ENCODE measurements around the gene ASF1B. TPM values are rescaled to one million over a fixed set of nuclear protein-coding genes. Genes with fewer than 3 reads are reported as not detected.

ASF1B gene
- total RNA-seq, 2 experiments from 2014 or later, result 93.5 to 94.8 TPM

DNA sequence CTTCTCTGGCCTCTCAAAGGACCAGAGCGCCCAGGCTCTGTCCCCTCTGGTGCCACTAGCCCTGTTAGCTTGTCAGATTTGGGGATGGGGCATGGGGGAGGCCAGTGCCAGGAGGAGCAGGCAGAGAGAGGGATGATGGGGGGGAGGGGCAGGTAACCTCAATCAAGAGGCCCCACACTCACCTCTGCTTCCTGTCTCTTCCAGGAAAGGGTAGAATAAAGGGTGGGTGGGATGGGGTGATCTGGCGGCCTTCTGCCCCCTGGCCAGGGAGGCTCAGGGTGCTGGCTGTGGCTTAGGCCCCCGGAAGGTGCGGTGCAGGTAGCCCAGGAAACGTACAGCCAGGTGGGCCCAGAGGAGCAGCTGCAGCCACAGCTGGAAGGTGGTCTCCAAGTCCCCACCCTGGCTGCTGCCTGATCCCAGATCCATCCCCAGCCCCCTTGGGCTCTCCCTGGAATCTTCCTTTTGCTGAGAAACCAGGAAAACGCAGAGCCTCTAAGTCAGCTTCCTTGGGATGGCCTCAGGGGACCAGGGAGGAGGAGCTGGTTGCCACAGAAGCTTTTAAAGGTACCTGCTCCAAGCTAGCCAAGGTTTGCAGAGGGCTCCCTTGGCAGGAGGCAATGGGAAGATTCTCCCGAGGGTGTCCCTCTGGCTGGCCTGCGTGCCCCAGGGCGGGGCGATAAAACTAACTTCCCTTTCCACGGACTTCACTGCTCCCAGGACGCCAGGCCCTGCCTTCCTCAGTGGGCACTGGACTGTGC, 24.2 kb downstream of the ASF1B start:
- no peaks in the 10 kb centered on the region for H3K36me3 Mint-ChIP-seq (ENCODE audit: low read depth)
- H3K4me3 Mint-ChIP-seq, result no peak overlapping the region
- H3K27ac Mint-ChIP-seq, result no peak overlapping the region
- H3K27me3 Mint-ChIP-seq, result no peaks in the 10 kb centered on the region
- no peak for DNase-seq
- no peaks in the 10 kb centered on the region for H3K9me3 Mint-ChIP-seq
- peaks cover 40% of the 10 kb centered on the region for H3K4me1 Mint-ChIP-seq
- POLR2A ChIA-PET, result interaction anchor here (1.2 kb wide), 1 partner anchor 24 kb away, joined by 4 read pairs; the partner anchor contains the start of gene ASF1B
- CTCF ChIA-PET, result interaction anchor here (0.5 to 0.6 kb wide), 2 partner anchors 209 to 1385 kb away, joined by 3 to 4 read pairs; no protein-coding TSS in a partner anchor

DNA sequence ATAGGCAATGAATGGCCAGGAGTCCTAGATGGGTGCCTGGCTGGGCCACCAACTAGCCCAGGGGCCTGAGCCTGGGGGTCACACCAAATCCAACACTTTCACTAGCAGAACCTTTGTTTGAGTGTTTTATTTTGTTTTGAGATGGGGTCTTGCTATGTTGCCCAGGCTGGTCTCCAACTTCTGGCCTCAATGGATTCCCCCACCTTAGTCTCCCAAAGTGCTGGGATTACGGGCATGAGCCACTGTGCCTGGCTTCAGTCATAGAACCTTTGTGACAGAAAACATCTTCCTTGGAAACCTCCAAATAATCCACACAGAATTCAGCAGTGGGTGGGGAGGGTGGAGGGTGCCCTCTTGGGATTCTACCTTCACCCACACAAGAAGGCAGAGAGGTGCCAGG, 24.9 kb downstream of the ASF1B start:
- Mint-ChIP-seq H3K4me3 (no peak overlapping the region), H3K27me3 (no peaks in the 10 kb centered on the region), H3K9me3 (no peaks in the 10 kb centered on the region), H3K4me1 (peaks cover 37% of the 10 kb centered on the region), H3K36me3 (ENCODE audit: low read depth) (no peaks in the 10 kb centered on the region), H3K27ac (no peak overlapping the region)
- DNase-seq, result no peak
- CTCF ChIA-PET, result no interaction called here
- POLR2A ChIA-PET, result no interaction called here

DNA sequence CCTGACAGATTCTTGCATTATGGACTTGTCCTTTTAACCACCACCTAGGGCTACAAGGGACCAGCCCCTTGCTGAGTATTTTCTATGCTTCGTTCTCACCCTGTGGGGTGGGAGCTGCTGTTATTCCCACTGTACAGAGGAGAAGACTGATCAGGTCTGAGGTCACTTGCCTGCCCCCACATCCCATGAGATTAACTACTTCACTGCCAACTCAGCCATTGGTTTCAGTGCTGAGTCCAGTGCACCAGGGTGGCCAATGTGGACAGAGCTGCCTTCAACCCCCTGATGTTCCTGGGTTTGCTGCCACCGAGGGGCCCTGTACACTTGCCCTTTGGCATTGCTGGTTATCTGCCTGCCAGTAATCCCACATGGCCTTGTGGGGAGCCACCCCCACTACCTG, 25.7 kb downstream of the ASF1B start:
- H3K4me1 Mint-ChIP-seq, result peaks cover 28% of the 10 kb centered on the region
- H3K27me3 Mint-ChIP-seq, result no peaks in the 10 kb centered on the region
- no peak for DNase-seq
- CTCF ChIA-PET, result interaction anchor here (0.7 kb wide), 1 partner anchor 26 kb away, joined by 3 read pairs; no protein-coding TSS in a partner anchor
- H3K27ac Mint-ChIP-seq, result no peak overlapping the region
- no peaks in the 10 kb centered on the region for H3K36me3 Mint-ChIP-seq (ENCODE audit: low read depth)
- POLR2A ChIA-PET, result no interaction called here
- no peaks in the 10 kb centered on the region for H3K9me3 Mint-ChIP-seq
- no peak overlapping the region for H3K4me3 Mint-ChIP-seq

DNA sequence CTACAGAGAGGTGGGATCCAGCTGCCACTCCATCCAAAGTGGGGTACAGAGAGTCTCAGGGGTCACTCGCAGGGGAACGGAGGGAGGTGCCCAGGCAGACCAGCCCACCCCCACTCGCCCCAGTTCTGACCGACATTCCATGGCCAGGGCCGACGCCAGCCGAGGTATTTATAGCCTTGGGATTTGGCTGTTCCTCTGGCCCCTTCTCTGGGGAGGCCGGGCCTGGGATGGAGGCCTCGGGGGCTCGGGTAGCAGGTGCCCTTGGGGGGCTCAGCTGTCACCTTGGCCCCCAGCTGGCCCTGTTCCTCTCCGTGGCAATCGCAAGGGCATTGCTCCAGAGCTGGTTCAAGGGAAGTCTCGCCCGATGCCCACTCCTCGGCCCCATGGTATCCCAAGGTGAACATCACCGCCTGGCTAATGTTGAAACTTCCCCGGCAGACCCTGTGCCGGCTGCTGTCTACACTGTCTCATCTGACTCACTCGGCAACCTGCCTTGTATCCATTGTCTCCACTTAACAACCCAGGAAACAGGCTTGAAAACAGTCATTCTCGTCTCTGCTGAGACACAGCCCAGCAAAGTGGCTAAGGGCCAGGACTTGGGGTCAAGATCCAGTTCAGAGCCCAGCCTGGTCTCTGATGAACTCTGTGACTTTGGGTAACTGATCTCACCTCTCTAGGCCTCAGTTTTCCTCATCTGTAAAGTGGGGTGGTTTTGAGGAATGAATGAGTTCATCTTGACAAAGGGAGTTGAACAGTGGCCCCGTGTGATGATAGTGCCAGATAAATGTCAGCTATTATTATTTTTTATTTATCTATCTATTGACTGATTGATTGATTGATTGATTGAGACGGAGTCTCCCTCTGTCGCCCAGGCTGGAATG, 28.6 kb downstream of the ASF1B start:
- Mint-ChIP-seq H3K27ac (no peak overlapping the region), H3K4me1 (peaks cover 8% of the 10 kb centered on the region), H3K27me3 (no peaks in the 10 kb centered on the region), H3K4me3 (no peak overlapping the region), H3K36me3 (ENCODE audit: low read depth) (no peaks in the 10 kb centered on the region), H3K9me3 (no peaks in the 10 kb centered on the region)
- POLR2A ChIA-PET, result no interaction called here
- DNase-seq, result no peak
- CTCF ChIA-PET, result interaction anchor here (0.6 to 1.1 kb wide), 2 partner anchors 29 to 1197 kb away, joined by 3 to 5 read pairs; partner anchors contain the start of gene ASF1B

DNA sequence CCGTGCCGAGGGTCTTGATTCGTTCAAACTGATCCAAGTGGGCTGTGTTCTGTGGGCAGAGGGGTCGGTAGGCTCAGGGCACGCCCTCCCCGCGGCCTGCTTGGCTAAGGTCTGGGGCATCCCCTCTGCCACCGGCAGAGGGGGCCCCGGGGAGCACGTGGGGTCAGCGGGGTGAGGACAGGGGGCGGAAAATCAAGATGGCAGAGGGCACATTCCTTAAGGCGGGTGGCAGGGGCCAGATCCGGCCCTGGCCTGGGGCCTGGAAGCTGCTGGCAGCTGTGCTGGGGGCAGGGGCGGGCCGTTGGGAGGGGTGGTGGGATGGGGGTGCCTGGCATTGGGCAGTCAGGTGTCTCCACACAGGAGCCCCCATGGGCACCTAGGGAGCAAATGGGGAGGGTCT, 29.5 kb downstream of the ASF1B start:
- ChIA-PET POLR2A (no interaction called here), CTCF (no interaction called here)
- Mint-ChIP-seq H3K4me3 (no peak overlapping the region), H3K4me1 (peaks cover 6% of the 10 kb centered on the region), H3K9me3 (no peaks in the 10 kb centered on the region), H3K27ac (no peak overlapping the region), H3K36me3 (ENCODE audit: low read depth) (no peaks in the 10 kb centered on the region), H3K27me3 (no peaks in the 10 kb centered on the region)
- DNase-seq, result no peak

DNA sequence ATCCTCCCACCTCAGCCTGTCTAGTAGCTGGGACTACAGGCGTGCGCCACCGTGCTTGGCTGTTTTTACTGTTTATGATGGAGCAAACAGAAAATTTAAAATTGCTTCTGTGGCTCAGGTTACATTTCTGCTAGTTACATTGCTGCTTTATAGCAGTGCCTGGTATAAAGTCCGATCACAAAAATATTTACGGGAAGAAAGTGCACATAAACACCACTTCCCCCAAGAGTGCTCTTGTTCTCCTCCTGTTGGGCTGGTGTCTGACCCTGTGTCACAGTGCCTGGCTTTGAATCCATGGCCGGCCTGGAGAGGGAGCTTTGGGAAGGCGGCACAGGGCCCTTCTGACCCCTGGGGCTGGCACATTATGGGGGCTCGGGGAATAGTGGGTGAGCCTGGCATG, 30.7 kb downstream of the ASF1B start:
- POLR2A ChIA-PET, result interaction anchor here (0.7 kb wide), 1 partner anchor 31 kb away, joined by 3 read pairs; the partner anchor contains the start of gene ASF1B
- H3K36me3 Mint-ChIP-seq (ENCODE audit: low read depth), result no peaks in the 10 kb centered on the region
- peak overlapping the region; percentile 35 for H3K27ac Mint-ChIP-seq
- DNase-seq, result no peak
- peaks cover 3% of the 10 kb centered on the region for H3K4me1 Mint-ChIP-seq
- H3K4me3 Mint-ChIP-seq, result no peak overlapping the region
- no peaks in the 10 kb centered on the region for H3K9me3 Mint-ChIP-seq
- CTCF ChIA-PET, result no interaction called here
- no peaks in the 10 kb centered on the region for H3K27me3 Mint-ChIP-seq

DNA sequence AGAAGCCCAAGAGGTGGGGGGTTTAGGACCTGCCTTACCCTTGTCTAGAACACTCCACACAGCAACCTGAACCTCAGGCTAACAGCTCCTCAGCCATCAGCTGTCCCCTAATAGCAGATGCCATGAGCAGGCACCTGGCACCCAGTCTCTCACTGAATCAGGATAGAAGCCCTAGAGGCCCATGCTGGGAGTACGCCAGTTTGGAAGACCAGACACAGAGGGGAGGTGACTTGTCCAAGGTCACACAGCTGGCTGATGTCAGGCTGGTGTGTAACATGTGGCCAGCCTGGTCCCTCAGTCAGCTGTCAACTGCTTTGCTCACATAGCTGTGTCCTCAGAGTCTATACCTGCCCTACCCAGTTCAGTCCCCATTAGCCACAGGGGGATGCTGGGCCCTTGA, 33.1 kb downstream of the ASF1B start:
- DNase-seq, result no peak
- H3K27ac Mint-ChIP-seq, result no peak overlapping the region
- POLR2A ChIA-PET, result interaction anchor here (0.8 to 1.2 kb wide), 3 partner anchors 12 to 221 kb away, joined by 3 to 6 read pairs (median 4); no protein-coding TSS in a partner anchor
- H3K9me3 Mint-ChIP-seq, result no peaks in the 10 kb centered on the region
- peaks cover 3% of the 10 kb centered on the region for H3K4me1 Mint-ChIP-seq
- H3K27me3 Mint-ChIP-seq, result no peaks in the 10 kb centered on the region
- H3K36me3 Mint-ChIP-seq (ENCODE audit: low read depth), result no peaks in the 10 kb centered on the region
- H3K4me3 Mint-ChIP-seq, result no peak overlapping the region
- CTCF ChIA-PET, result interaction anchor here (0.7 to 1.2 kb wide), 3 partner anchors 31 to 38 kb away, joined by 3 to 4 read pairs (median 3); partner anchors contain the start of genes ASF1B and MISP3

DNA sequence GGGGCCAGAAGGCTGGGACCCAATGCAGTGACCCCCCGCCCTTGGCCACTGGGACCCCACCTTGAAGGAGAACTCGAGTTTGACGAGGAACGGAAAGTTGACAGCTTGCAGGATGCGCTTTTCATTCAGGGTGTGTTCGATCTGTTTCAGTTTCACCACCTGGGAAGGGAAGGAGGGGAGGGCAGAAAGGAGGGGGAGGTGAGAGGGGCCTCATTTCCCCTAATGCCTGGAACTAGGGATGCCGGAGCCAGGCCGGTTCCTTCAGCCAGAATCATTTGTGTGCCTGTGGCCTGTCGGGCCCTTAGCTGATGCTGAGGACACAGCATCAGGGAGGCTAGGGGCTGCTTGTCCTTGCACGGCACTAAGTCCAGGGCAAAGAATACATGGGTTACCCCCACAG, 33.6 kb downstream of the ASF1B start:
- H3K9me3 Mint-ChIP-seq, result no peaks in the 10 kb centered on the region
- POLR2A ChIA-PET, result interaction anchor here (0.8 to 1.2 kb wide), 3 partner anchors 11 to 220 kb away, joined by 3 to 6 read pairs (median 4); no protein-coding TSS in a partner anchor
- peaks cover 3% of the 10 kb centered on the region for H3K4me1 Mint-ChIP-seq
- no peak overlapping the region for H3K4me3 Mint-ChIP-seq
- no peaks in the 10 kb centered on the region for H3K27me3 Mint-ChIP-seq
- H3K36me3 Mint-ChIP-seq (ENCODE audit: low read depth), result no peaks in the 10 kb centered on the region
- CTCF ChIA-PET, result interaction anchor here (0.6 to 1.5 kb wide), 3 partner anchors 12 to 119 kb away, joined by 3 to 4 read pairs (median 4); partner anchors contain the start of gene MISP3
- DNase-seq, result no peak
- no peak overlapping the region for H3K27ac Mint-ChIP-seq

DNA sequence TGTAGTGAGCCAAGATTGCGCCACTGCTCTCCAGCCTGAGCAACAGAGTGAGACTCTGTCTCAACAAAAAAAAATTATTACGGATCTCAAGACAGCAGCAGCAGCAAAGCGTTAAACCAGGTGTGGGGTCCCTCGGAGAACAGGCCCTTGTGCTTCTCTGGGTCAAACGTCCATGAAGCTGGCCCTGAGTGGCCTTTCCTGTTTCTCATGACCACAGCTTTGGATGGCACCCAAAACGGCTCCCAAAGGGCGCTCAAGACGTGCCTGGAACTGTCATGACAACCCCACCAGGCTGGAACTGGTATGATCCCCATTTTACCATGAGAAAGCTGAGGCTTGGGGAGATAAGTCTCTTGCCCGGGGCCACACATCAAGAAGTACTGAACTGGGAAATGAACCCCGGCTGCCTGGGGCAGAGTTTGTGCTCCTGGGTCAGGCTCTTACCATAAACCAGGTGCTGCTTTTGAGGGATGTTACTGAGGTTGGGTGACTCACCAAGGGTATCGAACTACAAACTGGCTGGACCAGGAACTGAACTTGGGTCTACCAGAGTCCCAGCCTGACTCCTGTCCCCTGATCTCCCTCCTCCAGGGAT, 34.2 kb downstream of the ASF1B start:
- CTCF ChIA-PET, result interaction anchor here (0.6 to 1.5 kb wide), 2 partner anchors 13 to 120 kb away, joined by 3 to 4 read pairs; no protein-coding TSS in a partner anchor
- Mint-ChIP-seq H3K9me3 (no peaks in the 10 kb centered on the region), H3K4me1 (peaks cover 3% of the 10 kb centered on the region), H3K36me3 (ENCODE audit: low read depth) (peaks cover 1% of the 10 kb centered on the region), H3K4me3 (no peak overlapping the region), H3K27me3 (no peaks in the 10 kb centered on the region), H3K27ac (no peak overlapping the region)
- POLR2A ChIA-PET, result interaction anchor here (0.8 kb wide), 1 partner anchor 220 kb away, joined by 4 read pairs; no protein-coding TSS in a partner anchor
- no peak for DNase-seq

DNA sequence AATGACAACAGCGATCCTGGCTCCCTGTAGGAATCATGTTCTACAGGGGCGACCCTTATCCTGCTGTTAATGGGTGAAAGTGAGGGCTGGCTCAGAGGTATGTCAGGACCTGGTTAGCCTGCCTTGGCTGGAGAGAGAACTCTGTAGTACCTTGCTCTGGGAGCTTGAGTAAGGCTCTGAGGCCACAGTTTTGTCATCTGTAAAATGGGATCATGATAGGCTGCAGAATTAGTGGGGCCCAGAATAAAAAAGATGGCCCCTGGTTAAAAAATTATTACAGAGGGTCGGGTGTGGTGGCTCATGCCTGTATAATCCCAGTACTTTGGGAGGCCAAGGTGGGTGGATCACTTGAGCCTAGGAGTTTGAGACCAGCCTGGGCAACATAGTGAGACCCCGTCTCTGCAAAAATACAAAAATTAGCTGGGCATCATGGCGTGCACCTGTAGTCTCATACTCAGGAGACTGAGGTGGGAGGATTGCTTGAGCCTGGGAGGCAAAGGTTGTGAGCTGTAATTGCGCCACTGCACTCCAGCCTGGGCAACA, 35.3 kb downstream of the ASF1B start:
- peaks cover 3% of the 10 kb centered on the region for H3K4me1 Mint-ChIP-seq
- peaks cover 9% of the 10 kb centered on the region for H3K36me3 Mint-ChIP-seq (ENCODE audit: low read depth)
- DNase-seq, result no peak
- no peaks in the 10 kb centered on the region for H3K27me3 Mint-ChIP-seq
- no peaks in the 10 kb centered on the region for H3K9me3 Mint-ChIP-seq
- no peak overlapping the region for H3K27ac Mint-ChIP-seq
- CTCF ChIA-PET, result no interaction called here
- no peak overlapping the region for H3K4me3 Mint-ChIP-seq
- POLR2A ChIA-PET, result no interaction called here

DNA sequence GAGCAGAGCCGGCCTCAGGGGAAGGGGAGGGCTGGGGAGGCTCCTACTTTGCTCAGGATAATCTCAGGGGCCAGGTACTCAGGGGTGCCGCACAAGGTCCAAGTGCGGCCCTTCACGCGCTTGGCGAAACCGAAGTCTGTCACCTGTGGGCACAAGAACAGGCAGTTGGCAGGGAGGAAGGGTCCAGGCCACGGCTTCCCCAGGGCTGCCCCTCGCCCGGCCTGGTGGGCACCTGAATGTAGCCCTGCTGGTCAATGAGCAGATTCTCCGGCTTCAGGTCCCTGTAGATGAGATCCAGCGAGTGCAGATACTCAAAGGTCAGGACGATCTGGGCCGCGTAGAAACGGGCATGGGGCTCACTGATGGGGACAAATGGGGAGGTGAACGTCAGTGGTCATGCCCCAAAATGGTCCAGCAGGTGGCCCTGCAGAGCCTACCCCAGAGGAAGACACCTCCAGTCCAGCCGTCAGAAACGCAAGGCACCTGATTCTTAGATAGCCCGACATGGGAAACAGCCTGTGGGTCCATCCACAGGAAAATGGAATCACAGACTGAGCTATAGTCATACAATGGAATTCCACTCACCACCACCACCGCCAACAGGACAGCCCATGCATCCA, 38.7 kb downstream of the ASF1B start:
- peaks cover 19% of the 10 kb centered on the region for H3K36me3 Mint-ChIP-seq (ENCODE audit: low read depth)
- POLR2A ChIA-PET, result no interaction called here
- no peak for DNase-seq
- H3K4me1 Mint-ChIP-seq, result peaks cover 4% of the 10 kb centered on the region
- no peaks in the 10 kb centered on the region for H3K27me3 Mint-ChIP-seq
- H3K9me3 Mint-ChIP-seq, result peaks cover 9% of the 10 kb centered on the region
- CTCF ChIA-PET, result no interaction called here
- H3K4me3 Mint-ChIP-seq, result no peak overlapping the region
- H3K27ac Mint-ChIP-seq, result no peak overlapping the region

All from activated CD4-positive, alpha-beta memory T cell treated with anti-CD3 and anti-CD28 coated beads, Interleukin-2, amount 10 ng/mL, durations not matched to agents 7 days and 5 days (primary cell).